Calu3 (cell line): ENCODE measurements around the gene ATP2B1. TPM values are rescaled to one million over a fixed set of nuclear protein-coding genes. Genes with fewer than 3 reads are reported as not detected.

Experiments used
- BruUV-seq: library from RNA; stranded (reverse); fragments of 400-500 nt; replicated peaks from 2 replicates; lab custom pipeline; 2021; lab: Mats Ljungman, UMichigan
- CTCF ChIA-PET: fragments of 300-600 bp; sonication (Branson Sonifier 250); formaldehyde crosslinking; loops from one replicate; lab custom pipeline; 2022; ENCODE audit warnings: antibody characterized with exemption; lab: Charles Lee
- DNase-seq: peaks from one replicate; pipeline ENCODE4 v3.0.0; 2022
- H3K27ac Mint-ChIP-seq: one replicate; pipeline ENCODE4 v1.8.0; 2022; ENCODE audit warnings: mixed read lengths; ENCODE audit not compliant: unreplicated experiment
- H3K27me3 Mint-ChIP-seq: one replicate; pipeline ENCODE4 v1.8.0; 2022; ENCODE audit warnings: mixed read lengths; ENCODE audit not compliant: unreplicated experiment
- H3K36me3 Mint-ChIP-seq: one replicate; pipeline ENCODE4 v1.8.0; 2022; ENCODE audit warnings: mild to moderate bottlenecking, moderate library complexity, mixed read lengths; ENCODE audit not compliant: insufficient read depth, unreplicated experiment
- H3K4me1 Mint-ChIP-seq: one replicate; pipeline ENCODE4 v1.8.0; 2022; ENCODE audit warnings: mild to moderate bottlenecking, low read depth, mixed read lengths; ENCODE audit not compliant: unreplicated experiment
- H3K4me3 Mint-ChIP-seq: one replicate; pipeline ENCODE4 v1.8.0; 2022; ENCODE audit warnings: mild to moderate bottlenecking, low read depth, moderate library complexity, mixed read lengths; ENCODE audit not compliant: unreplicated experiment
- H3K9me3 Mint-ChIP-seq: one replicate; pipeline ENCODE4 v1.8.0; 2022; ENCODE audit warnings: low read depth, mixed read lengths; ENCODE audit not compliant: unreplicated experiment
- intact Hi-C: fragments of 100-400 bp; cut with micrococcal nuclease; formaldehyde crosslinking; loops from one replicate; pipeline ENCODE4 v1.10.0; 2022; ENCODE audit not compliant: unreplicated experiment
- total RNA-seq: library from RNA; stranded (reverse); gene quantifications from 2 replicates; pipeline ENCODE4 v1.2.3, GENCODE V29; 2022
- TF ChIP-seq, protein P1 (sequence below): fragments of 200-600 bp; IDR thresholded peaks from one replicate; pipeline ENCODE4 v1.8.0; 2022; ENCODE audit warnings: antibody characterized with exemption; ENCODE audit not compliant: unreplicated experiment

Gene ATP2B1
- total RNA-seq, 1 experiment from 2014 or later: 73.6 TPM

DNA sequence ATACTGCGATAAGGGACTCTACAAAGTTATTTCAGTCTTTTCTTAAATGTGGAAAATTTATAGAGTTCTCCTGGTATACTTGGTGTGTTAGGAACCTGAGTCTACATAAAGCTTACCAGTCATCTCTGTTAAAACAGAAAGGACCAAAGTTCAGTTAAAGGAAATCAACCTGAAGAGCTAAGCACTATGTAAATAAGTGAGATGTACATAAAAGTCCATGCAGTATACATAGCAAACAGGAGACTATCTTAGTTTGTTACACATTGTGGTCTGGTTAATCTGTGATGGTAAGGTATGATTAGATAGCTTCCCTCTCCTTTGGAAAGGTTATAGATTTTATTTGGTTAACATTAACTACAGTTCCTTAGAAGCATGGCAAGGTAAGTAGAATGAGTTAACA lies 75.9 kb downstream of the ATP2B1 start:
- CTCF ChIA-PET: interaction anchor here (0.6 to 1.5 kb wide), 5 partner anchors 11 to 158 kb away, joined by 3 to 4 read pairs (median 3); no protein-coding TSS in a partner anchor
- DNase-seq: no peak
- peaks cover 47% of the 10 kb centered on the region for H3K4me1 Mint-ChIP-seq
- no peaks in the 10 kb centered on the region for H3K9me3 Mint-ChIP-seq
- H3K4me3 Mint-ChIP-seq: no peak overlapping the region
- TF ChIP-seq, protein P1, sequence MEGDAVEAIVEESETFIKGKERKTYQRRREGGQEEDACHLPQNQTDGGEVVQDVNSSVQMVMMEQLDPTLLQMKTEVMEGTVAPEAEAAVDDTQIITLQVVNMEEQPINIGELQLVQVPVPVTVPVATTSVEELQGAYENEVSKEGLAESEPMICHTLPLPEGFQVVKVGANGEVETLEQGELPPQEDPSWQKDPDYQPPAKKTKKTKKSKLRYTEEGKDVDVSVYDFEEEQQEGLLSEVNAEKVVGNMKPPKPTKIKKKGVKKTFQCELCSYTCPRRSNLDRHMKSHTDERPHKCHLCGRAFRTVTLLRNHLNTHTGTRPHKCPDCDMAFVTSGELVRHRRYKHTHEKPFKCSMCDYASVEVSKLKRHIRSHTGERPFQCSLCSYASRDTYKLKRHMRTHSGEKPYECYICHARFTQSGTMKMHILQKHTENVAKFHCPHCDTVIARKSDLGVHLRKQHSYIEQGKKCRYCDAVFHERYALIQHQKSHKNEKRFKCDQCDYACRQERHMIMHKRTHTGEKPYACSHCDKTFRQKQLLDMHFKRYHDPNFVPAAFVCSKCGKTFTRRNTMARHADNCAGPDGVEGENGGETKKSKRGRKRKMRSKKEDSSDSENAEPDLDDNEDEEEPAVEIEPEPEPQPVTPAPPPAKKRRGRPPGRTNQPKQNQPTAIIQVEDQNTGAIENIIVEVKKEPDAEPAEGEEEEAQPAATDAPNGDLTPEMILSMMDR: no peak
- intact Hi-C loops: loop anchor here (5.0 kb wide), 1 partner anchor 70 kb away; no protein-coding TSS in a partner anchor
- H3K27me3 Mint-ChIP-seq: no peaks in the 10 kb centered on the region
- no TSS peak for BruUV-seq
- H3K36me3 Mint-ChIP-seq: peaks cover 7% of the 10 kb centered on the region
- H3K27ac Mint-ChIP-seq: no peak overlapping the region

DNA sequence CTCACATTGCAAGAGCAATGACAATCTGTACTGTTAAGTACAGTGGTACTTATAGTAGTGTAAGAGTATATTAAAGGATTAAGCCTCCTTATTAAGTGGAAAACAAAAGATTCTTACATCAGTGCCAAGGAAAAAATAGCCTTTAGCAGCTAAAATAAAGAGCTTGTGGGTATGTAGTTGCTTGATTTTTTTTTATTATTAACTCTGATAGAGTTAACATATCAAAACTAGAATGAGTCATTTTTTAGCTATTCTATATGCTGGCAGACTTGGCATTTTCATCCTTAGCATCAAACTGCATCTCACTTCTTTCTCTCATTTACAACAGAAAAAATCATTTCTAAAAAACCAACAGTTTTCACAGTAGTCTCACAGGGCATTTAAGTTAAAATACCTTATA lies 86.5 kb downstream of the ATP2B1 start:
- intact Hi-C loops: no loop called here
- TF ChIP-seq, protein P1: no peak
- Mint-ChIP-seq H3K4me3 (no peak overlapping the region), H3K27ac (no peak overlapping the region), H3K9me3 (peaks cover 3% of the 10 kb centered on the region), H3K36me3 (no peaks in the 10 kb centered on the region), H3K27me3 (no peaks in the 10 kb centered on the region), H3K4me1 (no peaks in the 10 kb centered on the region)
- no TSS peak for BruUV-seq
- CTCF ChIA-PET: interaction anchor here (0.7 kb wide), 1 partner anchor 8 kb away, joined by 3 read pairs; no protein-coding TSS in a partner anchor
- no peak for DNase-seq

DNA sequence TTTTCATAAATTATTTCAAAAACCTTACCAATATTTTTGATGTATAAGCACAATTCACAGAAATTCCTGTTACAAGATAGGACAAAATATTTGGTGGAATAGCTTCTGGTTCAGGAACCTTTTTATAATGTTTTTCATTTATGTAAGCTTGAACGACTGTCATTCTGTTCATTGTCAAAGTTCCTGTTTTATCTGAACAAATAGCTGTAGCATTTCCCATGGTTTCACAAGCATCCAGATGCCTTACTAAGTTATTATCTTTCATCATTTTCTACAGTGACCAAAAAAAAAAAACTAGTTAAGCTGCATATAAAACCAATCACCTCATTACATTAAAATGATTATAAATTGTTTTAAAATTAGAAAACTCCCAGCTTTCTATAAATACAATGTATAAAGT lies 87.1 kb downstream of the ATP2B1 start:
- BruUV-seq: no TSS peak
- CTCF ChIA-PET: interaction anchor here (0.7 kb wide), 1 partner anchor 9 kb away, joined by 3 read pairs; no protein-coding TSS in a partner anchor
- intact Hi-C loops: no loop called here
- H3K36me3 Mint-ChIP-seq: no peaks in the 10 kb centered on the region
- H3K4me1 Mint-ChIP-seq: no peaks in the 10 kb centered on the region
- TF ChIP-seq, protein P1: no peak
- peaks cover 2% of the 10 kb centered on the region for H3K9me3 Mint-ChIP-seq
- no peaks in the 10 kb centered on the region for H3K27me3 Mint-ChIP-seq
- DNase-seq: no peak
- no peak overlapping the region for H3K27ac Mint-ChIP-seq
- H3K4me3 Mint-ChIP-seq: no peak overlapping the region

DNA sequence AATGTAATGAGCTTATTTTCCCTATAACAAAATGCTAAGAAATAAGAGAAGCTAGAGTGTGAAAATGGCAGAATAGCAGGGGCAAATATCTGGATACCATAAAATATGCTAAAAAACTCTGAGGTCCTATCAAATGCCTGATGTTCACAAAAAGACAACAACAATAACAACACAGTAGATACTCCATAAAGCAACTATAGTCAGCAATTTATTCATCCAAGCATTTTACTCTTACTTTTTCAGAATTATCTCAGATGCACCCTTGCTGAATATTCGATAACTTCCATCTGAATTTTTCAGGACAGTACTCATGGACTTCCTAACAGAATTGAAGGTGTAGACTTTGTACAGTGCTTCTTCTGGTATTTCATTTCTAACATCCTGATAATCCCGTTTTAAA lies 88.9 kb downstream of the ATP2B1 start:
- Mint-ChIP-seq H3K27me3 (no peaks in the 10 kb centered on the region), H3K36me3 (no peaks in the 10 kb centered on the region), H3K27ac (no peak overlapping the region), H3K4me1 (no peaks in the 10 kb centered on the region), H3K9me3 (no peaks in the 10 kb centered on the region), H3K4me3 (no peak overlapping the region)
- no peak for DNase-seq
- TF ChIP-seq, protein P1: no peak
- BruUV-seq: no TSS peak
- intact Hi-C loops: no loop called here
- CTCF ChIA-PET: interaction anchor here (0.6 kb wide), 1 partner anchor 1320 kb away, joined by 3 read pairs; no protein-coding TSS in a partner anchor
